Ovary (tissue), 3 donors: ENCODE data around the gene GAS6.

Experiments
- CTCF ChIP-seq, 3 donors: fragments of 450-650 bp in 2 of 3; fragments of 200-600 bp in 1 of 3; IDR thresholded peaks; one replicate each; pipeline versions ENCODE4 v1.5.1 to v1.8.0; 2016 to 2022; ENCODE audit warnings: antibody characterized with exemption in 3 of 3, mild to moderate bottlenecking in 1 of 3
- EP300 ChIP-seq: sonication (generic); formaldehyde crosslinking; IDR thresholded peaks from one replicate; pipeline ENCODE4 v1.6.1; 2017; ENCODE audit warnings: antibody characterized with exemption
- POLR2A ChIP-seq: fragments of 450-650 bp; IDR thresholded peaks from one replicate; pipeline ENCODE4 v1.6.1; 2017; ENCODE audit warnings: antibody characterized with exemption, mild to moderate bottlenecking, moderate library complexity
- donor health status: DM: no; HTN: no; CAD: no.

GRCh38 chr13:113791761-113792160 is 72.1 kb downstream of the GAS6 start:
- TF ChIP-seq POLR2A: no peak
- TF ChIP-seq CTCF (IDR thresholded peaks at IDR 0.05): no peak
- TF ChIP-seq EP300: no peak
